Stromal cell of bone marrow (primary cell): ENCODE measurements around the gene NUDT9.
A peak's percentile ranks its signal among the peaks of the same experiment; 100 is the strongest.
"Not testable (repeated sequence)": the region's sequence is repeated elsewhere in the genome, so short reads cannot be mapped to it uniquely, and the experiment has no call there.

Experiments
- DNase-seq: peaks from one replicate; pipeline ENCODE4 v3.0.0-alpha.2; 2012; ENCODE audit warnings: low read depth

NUDT9 gene

GRCh38 chr4:87422104-87423052 lies at the start of gene NUDT9:
Gene NUDT9 (plus strand): TSS chr4:87422573. CDS start chr4:87422906, 333 bp downstream.
- DNase-seq, result peak; percentile 95

- DNase-seq, result peak; percentile 82
Measured at GRCh38 chr4:87375719-87376291, 46.6 kb upstream of the NUDT9 start.

GRCh38 chr4:87377816-87378215 lies 44.6 kb upstream of the NUDT9 start:
- DNase-seq, result no peak

- DNase-seq, result no peak
Measured at GRCh38 chr4:87382116-87382515, 40.3 kb upstream of the NUDT9 start.

GRCh38 chr4:87382931-87383330 lies 39.4 kb upstream of the NUDT9 start:
- DNase-seq, result no peak

- DNase-seq, result not testable (repeated sequence)
Measured at GRCh38 chr4:87384466-87385132, 37.8 kb upstream of the NUDT9 start.

- no peak for DNase-seq
Measured at GRCh38 chr4:87387237-87387636, 35.1 kb upstream of the NUDT9 start.

GRCh38 chr4:87388901-87389300 lies 33.5 kb upstream of the NUDT9 start:
- DNase-seq, result no peak

- DNase-seq, result not testable (repeated sequence)
Measured at GRCh38 chr4:87390055-87390454, 32.3 kb upstream of the NUDT9 start.

GRCh38 chr4:87390551-87390890 lies 31.9 kb upstream of the NUDT9 start:
- no peak for DNase-seq

GRCh38 chr4:87390891-87391575 lies 31.3 kb upstream of the NUDT9 start, which contains the start of gene HSD17B11:
Gene HSD17B11 (minus strand): TSS chr4:87391188. CDS start chr4:87391070, 118 bp downstream.
- peak; percentile 85 for DNase-seq

- DNase-seq, result no peak
Measured at GRCh38 chr4:87391576-87392054, 30.8 kb upstream of the NUDT9 start.

GRCh38 chr4:87392183-87392582 lies 30.2 kb upstream of the NUDT9 start:
- DNase-seq, result no peak

- DNase-seq, result not testable (repeated sequence)
Measured at GRCh38 chr4:87395073-87395472, 27.3 kb upstream of the NUDT9 start.

- not testable (repeated sequence) for DNase-seq
Measured at GRCh38 chr4:87395851-87396250, 26.5 kb upstream of the NUDT9 start.

- no peak for DNase-seq
Measured at GRCh38 chr4:87399148-87399547, 23.2 kb upstream of the NUDT9 start.

GRCh38 chr4:87399954-87400353 lies 22.4 kb upstream of the NUDT9 start:
- DNase-seq, result no peak

- DNase-seq, result not testable (repeated sequence)
Measured at GRCh38 chr4:87403732-87404131, 18.6 kb upstream of the NUDT9 start.

- no peak for DNase-seq
Measured at GRCh38 chr4:87405211-87405820, 17.1 kb upstream of the NUDT9 start.

- DNase-seq, result no peak
Measured at GRCh38 chr4:87406462-87406861, 15.9 kb upstream of the NUDT9 start.

GRCh38 chr4:87406902-87407301 lies 15.5 kb upstream of the NUDT9 start:
- not testable (repeated sequence) for DNase-seq
